ENCODE measurements around the gene SLC25A12.
A peak's percentile ranks its signal among the peaks of the same experiment; 100 is the strongest.

SLC25A12 gene

DNA sequence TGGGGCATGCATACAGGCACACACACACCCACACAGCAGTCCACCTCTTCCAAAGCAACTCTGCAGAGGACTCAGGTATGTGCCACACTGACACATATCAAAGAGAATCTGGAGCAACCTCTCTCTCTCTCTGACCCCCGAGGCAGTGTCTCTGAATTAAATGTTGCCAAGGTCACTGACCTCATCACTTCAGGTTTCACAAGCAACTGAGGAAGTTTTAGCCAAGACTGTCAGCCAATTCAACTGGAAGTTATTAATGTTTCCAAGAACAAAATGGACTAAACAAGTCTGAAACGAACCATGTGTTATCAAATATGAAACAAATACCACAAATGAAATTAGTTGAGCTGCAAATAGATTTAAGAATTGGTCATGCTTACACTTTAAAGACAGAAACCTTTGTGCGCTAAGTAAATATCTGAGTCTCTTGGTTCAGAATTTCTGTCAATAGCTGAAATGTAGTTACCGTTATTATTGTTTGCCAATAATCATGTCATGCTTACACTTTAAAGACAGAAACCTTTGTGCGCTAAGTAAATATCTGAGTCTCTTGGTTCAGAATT lies 86.1 kb downstream of the SLC25A12 start:
- Histone ChIP-seq H3K79me2 (ENCODE audit: control insufficient read depth, insufficient read depth, low read length, unreplicated experiment) (no peaks in the 10 kb centered on the region), H3K27me3 (ENCODE audit: insufficient read depth, low read length) (no peaks in the 10 kb centered on the region), H2AFZ (ENCODE audit: low read length, unreplicated experiment) (no peak overlapping the region), H3K4me1 (ENCODE audit: control insufficient read depth, insufficient read depth, low read length, unreplicated experiment) (peaks cover 8% of the 10 kb centered on the region), H3K27ac (ENCODE audit: low read depth, low read length) (no peak overlapping the region), H3K36me3 (ENCODE audit: insufficient read depth, low read length) (no peaks in the 10 kb centered on the region), H3K4me3 (ENCODE audit: low read depth, low read length) (no peak overlapping the region)

- no peak overlapping the region for H2AFZ ChIP-seq (ENCODE audit: low read length, unreplicated experiment)
- no peaks in the 10 kb centered on the region for H3K27me3 ChIP-seq (ENCODE audit: insufficient read depth, low read length)
- H3K27ac ChIP-seq (ENCODE audit: low read depth, low read length): no peak overlapping the region
- no peaks in the 10 kb centered on the region for H3K79me2 ChIP-seq (ENCODE audit: control insufficient read depth, insufficient read depth, low read length, unreplicated experiment)
- H3K4me3 ChIP-seq (ENCODE audit: low read depth, low read length): no peak overlapping the region
- H3K36me3 ChIP-seq (ENCODE audit: insufficient read depth, low read length): no peaks in the 10 kb centered on the region
- H3K4me1 ChIP-seq (ENCODE audit: control insufficient read depth, insufficient read depth, low read length, unreplicated experiment): peaks cover 8% of the 10 kb centered on the region
Measured at GRCh38 chr2:171807119-171807518, 86.9 kb downstream of the SLC25A12 start.

DNA sequence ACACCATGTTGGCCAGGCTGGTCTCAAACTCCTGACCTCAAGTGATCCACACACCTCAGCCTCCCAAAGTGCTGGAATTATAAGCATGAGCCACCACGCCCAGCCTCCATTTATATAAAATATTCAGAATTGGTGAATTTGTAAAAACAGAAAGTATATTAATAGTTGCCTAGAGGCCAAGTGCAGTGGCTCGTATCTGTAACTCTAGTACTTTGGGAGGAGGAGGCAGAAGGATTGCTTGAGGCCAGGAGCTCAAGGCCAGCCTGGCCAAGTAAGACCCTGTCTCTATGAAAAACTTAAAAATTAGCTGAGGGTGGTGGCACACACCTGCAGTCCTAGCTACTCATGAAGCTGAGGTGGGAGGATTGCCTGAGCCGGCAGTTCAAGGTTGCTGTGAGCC lies 89.6 kb downstream of the SLC25A12 start:
- no peaks in the 10 kb centered on the region for H3K36me3 ChIP-seq (ENCODE audit: insufficient read depth, low read length)
- no peaks in the 10 kb centered on the region for H3K27me3 ChIP-seq (ENCODE audit: insufficient read depth, low read length)
- H3K79me2 ChIP-seq (ENCODE audit: control insufficient read depth, insufficient read depth, low read length, unreplicated experiment): no peaks in the 10 kb centered on the region
- H3K27ac ChIP-seq (ENCODE audit: low read depth, low read length): no peak overlapping the region
- peaks cover 8% of the 10 kb centered on the region for H3K4me1 ChIP-seq (ENCODE audit: control insufficient read depth, insufficient read depth, low read length, unreplicated experiment)
- H2AFZ ChIP-seq (ENCODE audit: low read length, unreplicated experiment): no peak overlapping the region
- no peak overlapping the region for H3K4me3 ChIP-seq (ENCODE audit: low read depth, low read length)

GRCh38 chr2:171803757-171804156 lies 90.3 kb downstream of the SLC25A12 start:
- Histone ChIP-seq H3K36me3 (ENCODE audit: insufficient read depth, low read length) (no peaks in the 10 kb centered on the region), H3K27ac (ENCODE audit: low read depth, low read length) (no peak overlapping the region), H2AFZ (ENCODE audit: low read length, unreplicated experiment) (no peak overlapping the region), H3K27me3 (ENCODE audit: insufficient read depth, low read length) (no peaks in the 10 kb centered on the region), H3K4me1 (ENCODE audit: control insufficient read depth, insufficient read depth, low read length, unreplicated experiment) (peaks cover 13% of the 10 kb centered on the region), H3K79me2 (ENCODE audit: control insufficient read depth, insufficient read depth, low read length, unreplicated experiment) (no peaks in the 10 kb centered on the region), H3K4me3 (ENCODE audit: low read depth, low read length) (no peak overlapping the region)

- H3K27me3 ChIP-seq (ENCODE audit: insufficient read depth, low read length): no peaks in the 10 kb centered on the region
- H3K4me1 ChIP-seq (ENCODE audit: control insufficient read depth, insufficient read depth, low read length, unreplicated experiment): peaks cover 16% of the 10 kb centered on the region
- no peak overlapping the region for H2AFZ ChIP-seq (ENCODE audit: low read length, unreplicated experiment)
- H3K27ac ChIP-seq (ENCODE audit: low read depth, low read length): no peak overlapping the region
- H3K79me2 ChIP-seq (ENCODE audit: control insufficient read depth, insufficient read depth, low read length, unreplicated experiment): no peaks in the 10 kb centered on the region
- H3K36me3 ChIP-seq (ENCODE audit: insufficient read depth, low read length): no peaks in the 10 kb centered on the region
- H3K4me3 ChIP-seq (ENCODE audit: low read depth, low read length): no peak overlapping the region
Measured at GRCh38 chr2:171800639-171801038, 93.4 kb downstream of the SLC25A12 start.

- no peaks in the 10 kb centered on the region for H3K27me3 ChIP-seq (ENCODE audit: insufficient read depth, low read length)
- H3K27ac ChIP-seq (ENCODE audit: low read depth, low read length): peak overlapping the region; percentile 75
- H3K4me3 ChIP-seq (ENCODE audit: low read depth, low read length): no peak overlapping the region
- peak overlapping the region; percentile 50 for H2AFZ ChIP-seq (ENCODE audit: low read length, unreplicated experiment)
- H3K79me2 ChIP-seq (ENCODE audit: control insufficient read depth, insufficient read depth, low read length, unreplicated experiment): no peaks in the 10 kb centered on the region
- H3K36me3 ChIP-seq (ENCODE audit: insufficient read depth, low read length): no peaks in the 10 kb centered on the region
- peaks cover 16% of the 10 kb centered on the region for H3K4me1 ChIP-seq (ENCODE audit: control insufficient read depth, insufficient read depth, low read length, unreplicated experiment)
Measured at GRCh38 chr2:171798156-171798820, 95.8 kb downstream of the SLC25A12 start.

DNA sequence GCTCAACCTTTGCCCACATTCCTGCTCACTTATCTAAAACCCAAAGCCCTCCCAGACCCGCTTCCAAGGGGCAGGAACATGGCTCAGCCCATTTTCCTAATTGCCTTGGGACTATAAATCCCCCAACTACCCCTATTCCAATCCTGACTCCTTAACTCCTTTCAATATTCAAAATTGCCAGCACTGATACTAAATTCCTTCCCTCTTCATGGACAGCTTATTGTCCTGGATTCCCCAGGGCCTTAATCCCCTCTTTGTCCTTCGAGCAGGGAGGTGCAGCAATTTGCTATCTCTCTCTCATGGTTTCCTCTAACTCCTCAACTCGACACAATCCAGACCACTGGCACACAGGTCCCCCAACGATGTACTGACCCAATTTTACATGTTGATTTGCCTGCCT lies 99.1 kb downstream of the SLC25A12 start:
- no peak overlapping the region for H2AFZ ChIP-seq (ENCODE audit: low read length, unreplicated experiment)
- no peak overlapping the region for H3K27ac ChIP-seq (ENCODE audit: low read depth, low read length)
- H3K79me2 ChIP-seq (ENCODE audit: control insufficient read depth, insufficient read depth, low read length, unreplicated experiment): no peaks in the 10 kb centered on the region
- no peaks in the 10 kb centered on the region for H3K27me3 ChIP-seq (ENCODE audit: insufficient read depth, low read length)
- peaks cover 16% of the 10 kb centered on the region for H3K4me1 ChIP-seq (ENCODE audit: control insufficient read depth, insufficient read depth, low read length, unreplicated experiment)
- H3K36me3 ChIP-seq (ENCODE audit: insufficient read depth, low read length): 0 out of 2 replicates have a peak, but pooled peaks cover 3% of the 10 kb centered on the region
- no peak overlapping the region for H3K4me3 ChIP-seq (ENCODE audit: low read depth, low read length)

- no peaks in the 10 kb centered on the region for H3K79me2 ChIP-seq (ENCODE audit: control insufficient read depth, insufficient read depth, low read length, unreplicated experiment)
- H3K27ac ChIP-seq (ENCODE audit: low read depth, low read length): no peak overlapping the region
- H3K4me3 ChIP-seq (ENCODE audit: low read depth, low read length): no peak overlapping the region
- no peaks in the 10 kb centered on the region for H3K27me3 ChIP-seq (ENCODE audit: insufficient read depth, low read length)
- H3K36me3 ChIP-seq (ENCODE audit: insufficient read depth, low read length): 0 out of 2 replicates have a peak, but pooled peaks cover 3% of the 10 kb centered on the region
- peaks cover 14% of the 10 kb centered on the region for H3K4me1 ChIP-seq (ENCODE audit: control insufficient read depth, insufficient read depth, low read length, unreplicated experiment)
- H2AFZ ChIP-seq (ENCODE audit: low read length, unreplicated experiment): no peak overlapping the region
Measured at GRCh38 chr2:171793691-171794678, 100.1 kb downstream of the SLC25A12 start.

GRCh38 chr2:171792886-171793580 lies 101.0 kb downstream of the SLC25A12 start:
- H3K36me3 ChIP-seq (ENCODE audit: insufficient read depth, low read length): 0 out of 2 replicates have a peak, but pooled peaks cover 3% of the 10 kb centered on the region
- peaks cover 5% of the 10 kb centered on the region for H3K4me1 ChIP-seq (ENCODE audit: control insufficient read depth, insufficient read depth, low read length, unreplicated experiment)
- H2AFZ ChIP-seq (ENCODE audit: low read length, unreplicated experiment): no peak overlapping the region
- no peaks in the 10 kb centered on the region for H3K79me2 ChIP-seq (ENCODE audit: control insufficient read depth, insufficient read depth, low read length, unreplicated experiment)
- H3K4me3 ChIP-seq (ENCODE audit: low read depth, low read length): no peak overlapping the region
- H3K27ac ChIP-seq (ENCODE audit: low read depth, low read length): no peak overlapping the region
- no peaks in the 10 kb centered on the region for H3K27me3 ChIP-seq (ENCODE audit: insufficient read depth, low read length)

- Histone ChIP-seq H3K36me3 (ENCODE audit: insufficient read depth, low read length) (peaks cover 8% of the 10 kb centered on the region; the same call in 1 of the 2 replicates), H3K79me2 (ENCODE audit: control insufficient read depth, insufficient read depth, low read length, unreplicated experiment) (no peaks in the 10 kb centered on the region), H3K4me3 (ENCODE audit: low read depth, low read length) (no peak overlapping the region), H3K27me3 (ENCODE audit: insufficient read depth, low read length) (no peaks in the 10 kb centered on the region), H3K4me1 (ENCODE audit: control insufficient read depth, insufficient read depth, low read length, unreplicated experiment) (no peaks in the 10 kb centered on the region), H3K27ac (ENCODE audit: low read depth, low read length) (no peak overlapping the region), H2AFZ (ENCODE audit: low read length, unreplicated experiment) (no peak overlapping the region)
Measured at GRCh38 chr2:171792157-171792556, 101.9 kb downstream of the SLC25A12 start.

Measured in ACC112 (cell line).